GM06990 (cell line): ENCODE data around the gene TRIM41.
A peak's percentile ranks its signal among the peaks of the same experiment; 100 is the strongest.

ENCODE experiments used
- DNase-seq: peaks from one replicate; pipeline ENCODE4 v3.0.0-alpha.2; 2011; ENCODE audit not compliant: insufficient read length; ENCODE audit errors: extremely low read depth
- H3K27me3 ChIP-seq: replicated peaks from 2 replicates; pipeline ENCODE4 v1.6.0; 2011; ENCODE audit warnings: low read length; ENCODE audit not compliant: control insufficient read depth, insufficient read depth
- H3K36me3 ChIP-seq: 2 replicates; pipeline ENCODE4 v1.5.1; 2011; ENCODE audit warnings: low read length; ENCODE audit not compliant: control insufficient read depth, insufficient read depth
- H3K4me3 ChIP-seq: replicated peaks from 2 replicates; pipeline ENCODE4 v1.5.1; 2011; ENCODE audit warnings: low read depth, mild to moderate bottlenecking, control low read depth, low read length
- TF ChIP-seq, protein P1 (sequence below): IDR thresholded peaks from 2 replicates; pipeline ENCODE4 v1.5.1; 2011; ENCODE audit warnings: low read length, control low read depth, mild to moderate bottlenecking, inconsistent platforms; ENCODE audit not compliant: insufficient read depth, poor library complexity, severe bottlenecking

Gene TRIM41

DNA sequence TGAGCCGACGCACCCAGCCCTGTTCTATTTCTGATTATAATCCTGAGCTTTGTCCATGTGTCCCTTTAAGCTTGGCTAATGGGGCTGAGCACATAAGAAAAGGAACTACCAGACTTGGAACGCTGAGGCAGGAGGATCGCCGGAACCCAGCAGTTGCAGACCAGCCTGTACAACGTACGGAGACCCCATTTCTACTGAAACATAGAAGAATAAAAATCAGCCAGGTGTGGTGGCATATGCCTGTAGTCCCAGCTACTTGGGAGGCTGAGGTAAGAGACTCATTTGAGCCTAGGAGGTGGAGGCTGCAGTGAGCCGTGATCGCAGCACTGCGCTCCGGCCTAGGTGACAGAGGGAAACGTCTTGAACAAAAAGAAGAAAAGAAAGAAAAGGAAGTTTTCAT, 40.4 kb upstream of the TRIM41 start:
- no peak for DNase-seq
- Histone ChIP-seq H3K36me3 (no peaks in the 10 kb centered on the region), H3K27me3 (no peaks in the 10 kb centered on the region), H3K4me3 (no peak overlapping the region)
- TF ChIP-seq, protein P1, sequence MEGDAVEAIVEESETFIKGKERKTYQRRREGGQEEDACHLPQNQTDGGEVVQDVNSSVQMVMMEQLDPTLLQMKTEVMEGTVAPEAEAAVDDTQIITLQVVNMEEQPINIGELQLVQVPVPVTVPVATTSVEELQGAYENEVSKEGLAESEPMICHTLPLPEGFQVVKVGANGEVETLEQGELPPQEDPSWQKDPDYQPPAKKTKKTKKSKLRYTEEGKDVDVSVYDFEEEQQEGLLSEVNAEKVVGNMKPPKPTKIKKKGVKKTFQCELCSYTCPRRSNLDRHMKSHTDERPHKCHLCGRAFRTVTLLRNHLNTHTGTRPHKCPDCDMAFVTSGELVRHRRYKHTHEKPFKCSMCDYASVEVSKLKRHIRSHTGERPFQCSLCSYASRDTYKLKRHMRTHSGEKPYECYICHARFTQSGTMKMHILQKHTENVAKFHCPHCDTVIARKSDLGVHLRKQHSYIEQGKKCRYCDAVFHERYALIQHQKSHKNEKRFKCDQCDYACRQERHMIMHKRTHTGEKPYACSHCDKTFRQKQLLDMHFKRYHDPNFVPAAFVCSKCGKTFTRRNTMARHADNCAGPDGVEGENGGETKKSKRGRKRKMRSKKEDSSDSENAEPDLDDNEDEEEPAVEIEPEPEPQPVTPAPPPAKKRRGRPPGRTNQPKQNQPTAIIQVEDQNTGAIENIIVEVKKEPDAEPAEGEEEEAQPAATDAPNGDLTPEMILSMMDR: no peak

DNA sequence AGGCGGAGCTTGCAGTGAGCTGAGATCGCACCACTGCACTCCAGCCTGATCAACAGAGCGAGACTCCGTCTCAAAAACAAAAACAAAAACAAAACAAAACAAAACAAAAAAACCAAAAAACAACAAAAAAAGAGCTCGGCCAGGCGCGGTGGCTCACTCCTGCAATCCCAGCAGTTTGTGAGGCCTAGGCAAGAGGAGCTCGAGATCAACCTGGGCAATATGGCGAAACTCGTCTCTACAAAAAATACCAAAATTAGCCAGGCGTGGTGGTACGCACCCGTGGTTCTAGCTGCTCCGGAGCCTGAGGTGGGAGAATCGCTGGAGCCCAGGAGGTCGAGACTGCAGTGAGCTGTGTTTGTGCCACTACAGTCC, 38.2 kb upstream of the TRIM41 start:
- no peaks in the 10 kb centered on the region for H3K36me3 ChIP-seq
- TF ChIP-seq, protein P1: no peak
- H3K27me3 ChIP-seq: no peaks in the 10 kb centered on the region
- H3K4me3 ChIP-seq: peak overlapping the region; percentile 36
- no peak for DNase-seq

DNA sequence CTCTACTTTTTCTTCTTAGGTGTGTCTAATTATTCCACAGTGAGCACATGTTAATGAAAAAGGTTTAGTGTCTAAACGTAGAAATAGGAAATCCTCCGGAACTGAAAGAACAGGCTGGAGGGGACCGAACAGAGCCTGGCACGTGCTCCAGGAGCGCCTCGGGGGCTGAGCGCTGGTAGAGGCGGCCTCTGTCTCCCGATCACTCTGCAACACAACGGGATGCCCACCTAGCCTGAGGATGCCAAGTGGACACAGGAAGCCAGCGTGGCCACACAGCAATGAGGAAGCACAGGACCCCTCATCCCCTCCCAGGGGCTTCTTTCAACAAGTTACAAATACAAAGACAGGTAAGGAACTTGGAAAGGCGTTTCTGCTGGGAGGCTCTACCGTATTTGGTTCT, 37.5 kb upstream of the TRIM41 start:
- no peak overlapping the region for H3K4me3 ChIP-seq
- TF ChIP-seq, protein P1: no peak
- no peak for DNase-seq
- H3K36me3 ChIP-seq: no peaks in the 10 kb centered on the region
- no peaks in the 10 kb centered on the region for H3K27me3 ChIP-seq

DNA sequence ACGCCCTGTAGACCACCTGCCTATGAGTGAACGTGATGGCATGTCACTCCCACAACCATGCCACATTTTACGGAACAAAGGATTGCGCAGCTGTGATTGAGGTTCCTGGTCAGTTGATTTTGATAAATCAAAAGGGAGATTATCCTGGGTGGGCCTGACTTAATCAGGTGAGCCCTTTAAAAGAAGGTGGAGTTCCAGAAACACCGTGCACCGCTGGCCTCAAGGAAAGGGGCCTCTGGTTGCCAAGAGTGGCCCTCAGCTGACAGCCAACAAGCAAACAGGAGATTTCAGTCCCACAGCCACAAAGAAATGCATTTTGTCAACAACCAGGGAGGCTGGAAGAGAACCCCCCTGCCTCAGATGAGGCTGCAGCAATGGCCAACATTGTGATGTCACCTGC, 37.1 kb upstream of the TRIM41 start:
- TF ChIP-seq, protein P1: no peak
- no peak overlapping the region for H3K4me3 ChIP-seq
- DNase-seq: no peak
- H3K27me3 ChIP-seq: no peaks in the 10 kb centered on the region
- no peaks in the 10 kb centered on the region for H3K36me3 ChIP-seq

DNA sequence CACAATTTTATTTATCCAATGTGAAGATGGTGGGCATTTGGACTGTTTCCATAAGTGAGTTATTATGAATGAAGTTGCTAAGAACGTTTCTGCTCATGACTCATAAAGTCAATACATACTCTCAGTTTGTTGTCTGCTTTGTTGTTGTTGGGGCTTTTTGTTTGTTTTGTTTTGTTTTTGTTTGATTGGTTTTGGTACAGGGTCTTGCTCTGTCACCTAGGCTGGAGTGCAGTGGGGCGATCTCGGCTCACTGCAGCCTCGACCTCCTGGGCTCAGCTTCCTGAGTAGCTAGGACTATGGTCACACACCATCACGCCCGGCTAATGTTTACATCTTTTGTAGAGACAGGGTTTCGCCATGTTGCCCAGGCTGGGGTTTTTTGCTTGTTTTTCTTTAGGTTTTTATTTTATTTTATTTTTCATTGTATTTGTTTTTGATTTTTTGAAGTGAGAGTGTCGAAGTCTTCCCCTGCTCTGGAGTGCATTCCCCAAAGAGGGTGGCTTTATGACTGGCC, 36.0 kb upstream of the TRIM41 start:
- Histone ChIP-seq H3K36me3 (no peaks in the 10 kb centered on the region), H3K27me3 (no peaks in the 10 kb centered on the region), H3K4me3 (peak overlapping the region; percentile 50)
- DNase-seq: no peak
- TF ChIP-seq, protein P1: no peak
